HG03575 (cell line): ENCODE results near the gene UBASH3A.
"Not testable (repeated sequence)": the region's sequence is repeated elsewhere in the genome, so short reads cannot be mapped to it uniquely, and the experiment has no call there.

Source experiments
- ATAC-seq: cut with Tn5 transposase; IDR thresholded peaks from one replicate; pipeline ENCODE4 v1.9.1; 2021; ENCODE audit not compliant: unreplicated experiment, insufficient number of reproducible peaks, low FRiP score; ENCODE audit errors: extremely low read depth

UBASH3A gene

DNA sequence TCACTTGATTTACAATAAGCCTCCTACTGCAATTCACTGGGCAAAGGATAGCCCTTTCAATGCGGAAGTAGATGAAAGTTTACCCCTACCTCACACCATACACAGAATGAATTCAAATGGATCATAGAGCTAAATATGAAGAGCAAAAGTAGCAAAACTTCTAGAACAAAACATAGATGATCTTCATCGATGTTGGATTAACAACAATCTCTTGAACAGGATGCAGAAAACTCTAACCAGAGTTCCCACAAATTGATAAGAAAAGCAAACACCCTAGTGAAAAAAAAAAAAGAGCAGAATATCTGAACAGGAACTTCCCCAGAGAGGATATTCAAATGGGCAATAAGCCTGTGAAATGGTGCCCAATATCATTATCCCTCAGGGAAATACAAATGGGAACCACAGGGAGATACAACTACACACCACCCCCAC, 1.9 kb upstream of the UBASH3A start:
- no peak for ATAC-seq

DNA sequence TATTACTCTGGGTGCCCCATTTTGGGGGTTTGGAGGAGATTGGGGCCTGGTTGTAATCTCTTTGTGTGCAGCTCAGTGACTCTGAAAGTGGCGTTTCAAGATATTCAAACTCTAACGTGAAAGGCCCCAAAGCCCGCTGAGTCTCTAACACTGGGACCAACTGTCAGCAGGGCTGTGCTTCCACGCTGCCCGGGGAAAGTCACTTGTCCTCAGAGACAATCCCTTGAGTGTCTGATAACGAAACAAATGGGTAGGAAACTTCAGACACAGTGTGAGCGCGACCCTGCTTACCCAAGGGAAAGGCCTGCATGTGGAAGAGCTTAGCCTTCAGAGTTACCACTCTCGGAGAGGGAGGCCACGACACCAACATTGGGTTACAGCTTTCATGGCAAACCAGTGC, 837 bp downstream of the UBASH3A start:
- ATAC-seq, result no peak

DNA sequence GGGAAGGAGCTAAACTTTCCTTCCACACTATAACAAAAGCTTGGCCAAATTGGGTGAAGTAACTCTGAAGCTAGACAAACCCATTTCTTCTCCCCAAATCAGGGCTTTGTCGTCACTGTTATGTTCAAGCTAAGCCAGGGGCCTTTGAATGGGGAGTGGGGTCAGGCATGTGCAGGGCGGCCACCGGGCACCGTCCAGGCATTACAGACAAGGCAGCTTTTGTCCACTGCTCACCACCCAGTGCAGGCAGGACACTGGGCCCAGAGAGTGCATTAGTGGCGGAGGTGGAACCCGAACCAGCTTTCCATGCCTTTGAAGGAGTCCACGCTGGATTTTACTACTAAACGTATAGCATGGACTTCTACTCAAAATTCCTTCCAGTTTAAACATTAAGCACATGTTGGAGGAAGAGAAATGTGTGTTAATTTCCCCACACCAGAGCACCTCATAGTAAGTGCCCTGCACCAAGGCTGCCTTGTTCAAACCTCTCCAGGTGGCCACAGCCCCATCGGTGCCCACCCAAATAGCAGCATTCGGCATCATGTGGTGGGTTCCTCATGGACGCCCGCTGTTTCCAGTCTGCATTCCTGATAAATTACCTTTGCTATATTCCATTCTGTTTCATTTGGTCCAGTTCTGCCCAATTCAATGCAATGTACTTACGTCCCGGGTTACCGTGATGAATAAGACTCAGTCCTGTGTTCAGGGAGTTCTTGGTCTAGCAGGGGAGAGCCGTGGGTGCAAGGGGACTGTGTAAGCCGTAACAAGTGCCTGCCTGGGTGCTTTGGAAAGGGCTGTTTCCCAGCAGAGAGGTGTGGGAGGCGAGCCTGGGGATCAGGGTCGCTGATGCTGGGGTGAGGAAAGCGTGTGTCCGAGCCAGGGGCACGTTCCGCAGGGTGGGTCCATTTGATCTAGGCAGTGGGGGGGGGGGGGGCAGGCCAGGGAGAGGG, 1.6 kb downstream of the UBASH3A start:
- no peak for ATAC-seq

DNA sequence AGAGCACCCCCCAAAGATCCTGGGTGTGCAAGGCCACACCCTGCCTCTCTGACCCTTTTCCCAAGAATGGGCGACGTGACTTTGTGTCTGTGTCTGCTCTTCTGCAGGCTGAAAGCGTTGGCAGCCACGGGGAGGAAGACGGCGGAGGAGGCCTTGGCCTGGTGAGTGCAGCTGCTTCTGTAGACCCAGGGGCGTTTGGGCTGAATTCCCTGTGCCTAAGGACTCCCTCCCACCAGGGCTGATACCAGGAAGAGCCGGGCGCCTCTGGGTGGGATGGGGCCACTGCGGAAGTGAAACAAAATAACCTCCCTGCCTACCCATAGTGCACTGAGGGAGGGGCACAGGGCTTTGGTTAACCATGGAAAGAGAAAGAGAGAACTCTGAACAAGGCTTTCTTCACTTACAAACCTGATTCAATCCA, 2.5 kb downstream of the UBASH3A start:
- ATAC-seq, result no peak

DNA sequence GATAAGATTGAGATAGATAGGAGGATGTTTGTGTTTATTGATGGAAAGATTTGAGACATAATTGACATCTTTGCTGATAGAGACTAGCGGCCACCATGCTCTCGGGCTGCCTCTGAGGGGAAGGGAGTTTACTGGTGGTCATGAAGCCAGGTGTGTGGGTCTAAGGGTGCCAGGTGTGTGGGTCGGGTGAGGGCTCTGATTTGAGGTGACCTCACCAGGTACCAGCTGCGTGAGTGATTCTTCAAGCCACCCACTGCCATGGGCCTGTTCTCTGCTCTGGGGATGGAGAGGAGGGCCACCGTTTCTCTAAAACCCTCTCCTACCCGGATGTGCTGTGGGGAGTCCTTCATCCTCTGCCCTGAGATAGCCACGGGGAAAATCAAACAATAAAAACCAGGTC, 3.2 kb downstream of the UBASH3A start:
- no peak for ATAC-seq

DNA sequence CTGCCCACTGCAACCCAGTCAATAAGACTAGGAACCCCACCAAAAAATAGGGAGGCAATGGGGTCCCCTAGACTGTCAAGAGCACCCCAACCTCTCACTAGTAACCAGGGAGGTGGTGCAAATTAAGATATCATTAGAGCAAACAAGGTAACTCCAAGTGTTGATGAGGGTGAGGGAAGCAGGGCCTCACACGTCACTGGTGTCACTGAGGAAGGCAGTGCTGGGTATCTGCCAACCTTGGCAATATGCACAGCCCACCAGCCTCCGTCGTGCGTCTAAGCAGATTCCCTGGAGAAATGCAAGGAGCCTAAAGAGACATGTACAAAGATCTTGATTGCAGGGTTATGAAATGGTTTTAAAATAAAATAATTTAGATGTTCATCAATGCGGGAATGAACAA, 3.8 kb downstream of the UBASH3A start:
- ATAC-seq, result no peak

DNA sequence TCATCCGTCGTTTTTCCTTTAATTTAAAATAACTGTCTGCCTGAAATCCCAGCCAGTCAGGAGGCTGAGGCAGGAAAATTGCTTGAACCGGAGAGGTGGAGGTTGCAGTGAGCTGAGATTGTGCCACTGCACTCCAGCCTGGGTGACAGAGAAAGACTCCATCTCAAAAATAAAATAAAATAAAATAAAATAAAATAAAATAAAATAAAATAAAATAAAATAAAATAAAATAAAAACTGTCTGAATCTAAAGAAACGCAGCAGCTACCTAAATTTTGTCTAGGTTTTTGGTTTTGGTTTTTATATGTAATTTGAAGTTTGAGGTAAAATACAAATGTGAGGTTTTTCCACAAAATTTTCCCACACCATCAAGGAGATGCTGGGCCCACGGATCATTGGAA, 5.0 kb downstream of the UBASH3A start:
- not testable (repeated sequence) for ATAC-seq

DNA sequence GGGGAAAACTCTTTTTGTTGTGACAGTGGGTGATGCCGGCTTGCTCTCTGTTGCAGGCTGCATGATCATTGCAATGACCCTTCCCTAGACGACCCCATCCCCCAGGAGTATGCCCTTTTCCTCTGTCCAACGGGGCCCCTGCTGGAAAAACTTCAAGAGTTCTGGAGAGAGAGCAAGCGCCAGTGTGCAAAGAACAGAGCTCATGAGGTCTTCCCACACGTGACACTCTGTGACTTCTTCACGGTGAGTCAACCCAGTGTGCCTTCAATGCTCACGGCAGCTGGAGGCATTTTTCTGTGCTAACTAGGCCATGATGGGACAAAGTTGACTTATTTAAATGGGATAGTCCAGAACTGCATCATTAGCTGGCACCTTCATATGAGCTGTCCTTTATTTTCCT, 5.7 kb downstream of the UBASH3A start:
- no peak for ATAC-seq

DNA sequence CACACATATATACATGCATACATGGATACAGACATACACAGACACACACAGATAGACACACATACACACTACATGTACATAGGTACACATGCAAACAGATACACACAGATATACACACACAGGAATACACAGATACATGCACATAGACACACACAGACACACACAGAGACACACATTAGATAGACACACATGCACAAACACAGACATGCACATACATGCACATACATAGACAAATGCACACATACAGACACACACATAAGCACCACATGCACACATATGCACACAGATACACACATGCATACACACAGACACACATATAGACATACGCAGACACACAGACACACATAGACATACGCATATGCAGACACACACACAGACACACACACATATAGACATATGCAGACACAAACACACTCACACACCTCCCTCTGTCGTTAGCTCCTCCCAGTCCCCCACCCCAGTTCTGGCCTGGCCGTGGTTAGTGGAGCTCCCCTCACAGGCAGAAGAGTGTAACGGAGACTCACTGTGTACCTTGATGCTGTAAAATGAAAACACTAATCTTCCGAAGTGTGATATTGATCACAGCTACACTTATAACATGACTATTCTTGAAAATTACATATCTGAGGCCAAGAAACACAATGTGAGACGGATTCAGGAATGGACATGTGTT, 7.6 kb downstream of the UBASH3A start:
- ATAC-seq, result no peak

DNA sequence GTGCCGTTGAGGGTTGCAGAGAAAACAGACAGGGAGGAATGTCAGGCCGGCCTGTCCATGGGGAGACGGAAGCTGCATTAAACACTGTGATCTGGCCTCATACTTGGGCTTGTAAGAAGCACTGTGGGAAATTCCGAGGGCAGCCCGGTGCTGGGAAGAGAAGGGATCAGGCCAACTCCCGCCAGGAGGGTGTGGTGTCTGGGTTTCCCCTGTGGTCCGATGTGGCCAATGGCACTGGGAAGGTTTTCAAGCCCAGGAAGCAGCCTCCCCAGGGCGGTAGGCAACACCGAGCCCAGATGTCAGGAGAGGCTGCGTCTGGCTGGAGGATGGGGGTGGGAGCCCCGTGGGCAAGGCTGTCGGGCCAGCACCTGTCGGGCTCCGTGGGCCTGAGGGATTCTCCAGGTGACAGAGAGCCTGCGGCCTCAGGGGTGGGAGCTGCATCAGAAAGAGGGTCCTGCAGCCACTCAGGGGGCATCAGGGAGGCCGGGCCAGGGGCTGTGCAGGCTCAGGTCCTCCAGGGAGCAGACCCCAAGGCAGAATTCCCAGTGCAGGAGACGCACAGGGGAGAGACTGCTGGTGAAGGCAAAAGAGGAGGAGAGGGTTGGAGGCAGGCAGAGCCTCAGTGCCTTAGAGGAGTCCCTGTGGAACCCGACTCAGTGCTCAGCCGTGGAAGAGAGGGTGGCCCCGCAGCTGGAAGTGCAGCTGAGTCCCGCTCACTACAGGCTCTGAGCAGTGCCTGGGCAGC, 8.4 kb downstream of the UBASH3A start:
- no peak for ATAC-seq

DNA sequence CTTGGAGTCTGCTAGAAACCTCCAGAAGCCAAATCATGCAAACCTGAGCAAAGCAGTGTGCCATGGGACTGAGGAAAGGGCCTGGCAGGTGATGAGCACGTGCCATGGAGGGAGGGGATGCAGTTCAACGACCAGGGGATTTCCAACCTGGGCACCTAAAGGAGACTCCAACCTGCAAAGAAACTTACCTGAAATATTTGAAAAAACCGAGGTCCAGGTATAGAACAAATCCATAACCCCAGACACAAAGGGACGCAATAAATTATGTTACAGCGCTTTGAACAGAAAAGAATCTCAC, 8.9 kb downstream of the UBASH3A start:
- ATAC-seq, result no peak

DNA sequence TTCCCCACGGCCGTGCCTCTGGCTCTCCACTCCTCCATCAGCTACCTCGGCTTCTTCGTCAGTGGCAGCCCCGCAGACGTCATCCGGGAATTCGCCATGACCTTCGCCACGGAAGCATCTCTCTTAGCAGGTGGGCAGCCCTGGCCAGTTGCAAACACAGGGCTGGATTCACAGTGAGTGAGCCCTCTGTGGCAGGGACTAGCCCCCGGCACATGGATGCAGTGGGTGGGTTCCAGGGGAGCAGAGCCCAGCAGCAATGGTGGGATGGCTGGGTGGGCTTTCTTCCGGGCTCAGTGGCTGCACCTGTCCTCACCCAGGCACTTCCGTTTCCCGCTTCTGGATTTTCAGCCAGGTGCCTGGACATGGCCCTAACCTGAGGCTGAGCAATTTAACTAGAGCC, 9.4 kb downstream of the UBASH3A start:
- no peak for ATAC-seq

DNA sequence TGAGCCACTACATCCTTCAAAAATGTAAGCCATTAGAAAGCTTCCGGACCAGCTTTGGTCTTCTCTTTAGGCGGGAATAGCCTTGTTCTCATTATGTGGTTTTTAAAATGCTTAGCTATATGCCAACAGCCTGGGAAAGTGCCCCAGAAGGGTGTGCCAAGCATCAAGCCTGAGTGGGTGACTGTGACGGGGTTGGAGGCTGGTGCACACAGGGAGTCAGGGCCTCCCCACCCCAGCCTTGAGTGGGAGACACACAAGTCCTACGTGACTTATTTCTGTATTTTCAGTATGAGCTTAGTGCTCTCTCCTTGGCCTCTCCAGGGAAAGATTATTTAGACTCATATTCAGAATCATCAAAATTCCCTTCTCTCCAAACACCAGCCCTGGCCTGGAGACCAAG, 9.8 kb downstream of the UBASH3A start:
- ATAC-seq, result no peak

DNA sequence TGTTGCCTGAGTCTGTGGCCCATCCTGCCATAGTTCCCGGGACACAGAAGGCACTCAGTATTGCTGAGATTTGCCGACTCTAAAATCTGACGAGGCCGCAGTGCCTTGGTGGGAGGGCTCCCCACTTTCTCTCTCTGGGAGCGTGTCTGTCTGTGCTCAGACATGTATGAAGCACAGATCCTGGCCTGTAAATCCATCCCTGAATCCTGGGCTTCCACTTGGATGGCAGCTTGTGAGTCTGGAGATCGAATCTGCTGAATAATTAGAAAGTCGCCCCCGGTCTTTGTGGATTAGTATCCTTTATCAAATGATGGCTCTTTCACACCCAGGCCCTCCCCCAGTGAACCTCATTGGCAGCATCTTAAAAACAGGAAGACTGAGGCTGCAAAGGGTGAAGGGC, 10.4 kb downstream of the UBASH3A start:
- no peak for ATAC-seq

DNA sequence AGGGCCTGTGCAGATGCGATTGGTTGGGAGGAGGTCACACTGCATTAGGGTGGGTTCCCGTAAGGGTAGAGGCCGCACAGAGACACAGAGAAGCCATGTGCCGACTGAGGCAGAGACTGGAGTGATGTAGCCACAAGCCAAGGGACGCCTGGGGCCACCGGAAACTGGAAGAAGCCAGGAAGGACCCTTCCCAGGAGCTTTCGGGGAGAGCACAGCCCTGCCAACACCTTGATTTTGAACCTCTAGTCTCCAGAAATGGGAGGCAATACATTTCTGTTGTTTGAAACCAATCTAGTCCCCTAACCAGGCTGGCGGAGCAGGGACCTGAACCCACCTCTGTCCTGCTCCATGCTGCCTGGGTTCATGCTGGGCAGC, 10.8 kb downstream of the UBASH3A start:
- no peak for ATAC-seq

DNA sequence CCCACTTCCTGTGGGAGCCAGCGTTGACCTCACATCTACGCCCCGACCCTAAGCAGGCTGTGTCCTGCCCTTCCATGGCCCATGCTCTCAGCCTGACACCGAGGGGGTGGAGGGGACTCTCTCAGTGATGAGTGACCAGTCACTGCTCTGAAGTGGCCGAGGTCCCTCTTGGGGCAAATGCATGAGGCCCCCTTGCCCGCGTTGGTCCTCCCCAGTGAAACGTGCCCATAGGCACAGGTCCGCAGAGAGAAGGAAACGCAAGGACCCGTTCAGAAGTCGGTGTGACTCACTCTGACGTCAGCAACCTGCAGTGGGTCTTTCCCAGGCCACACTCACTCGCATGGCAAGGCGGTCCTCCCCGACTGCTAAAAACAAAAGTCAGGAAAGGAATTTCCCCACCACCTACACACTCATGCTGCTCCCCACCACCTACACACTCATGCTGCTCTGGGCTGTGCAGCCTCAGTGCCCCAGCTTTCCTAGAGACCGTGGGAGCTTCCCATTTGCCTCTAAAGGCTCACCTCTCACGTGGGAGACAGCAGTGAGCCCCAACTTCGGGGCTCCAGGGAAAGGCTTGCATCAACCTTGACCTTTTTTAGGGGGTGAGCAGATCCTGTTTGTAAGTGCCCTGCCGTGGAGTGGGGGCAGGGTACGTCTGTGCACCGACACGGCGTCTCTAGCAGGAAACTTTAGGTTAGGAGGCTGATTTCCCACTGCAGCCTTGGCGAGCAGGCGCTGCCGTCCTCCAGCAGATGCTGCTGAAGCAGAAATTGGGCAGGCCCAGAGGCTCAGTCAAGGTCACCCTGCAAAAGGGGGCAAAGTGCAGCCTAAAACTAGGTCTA, 11.4 kb downstream of the UBASH3A start:
- ATAC-seq, result no peak

DNA sequence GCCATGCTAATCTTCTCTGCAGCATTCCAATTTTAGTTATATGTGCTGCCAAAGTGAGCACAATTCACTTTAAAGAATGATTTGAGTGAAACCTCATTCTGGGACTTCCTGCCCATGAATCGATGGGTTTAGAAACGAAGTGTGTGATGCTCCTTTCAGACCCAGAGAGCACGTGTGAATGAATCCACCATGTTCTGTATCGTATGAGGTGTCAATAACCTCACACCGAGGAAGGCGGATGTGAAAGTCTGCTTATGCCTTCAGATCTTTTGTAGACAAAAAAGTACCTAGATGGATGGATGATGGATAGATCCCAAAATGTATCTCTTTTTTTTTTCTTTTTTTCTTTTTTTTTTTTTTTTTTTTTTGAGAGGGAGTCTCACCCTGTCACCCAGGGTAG, 13.8 kb downstream of the UBASH3A start:
- ATAC-seq, result no peak

DNA sequence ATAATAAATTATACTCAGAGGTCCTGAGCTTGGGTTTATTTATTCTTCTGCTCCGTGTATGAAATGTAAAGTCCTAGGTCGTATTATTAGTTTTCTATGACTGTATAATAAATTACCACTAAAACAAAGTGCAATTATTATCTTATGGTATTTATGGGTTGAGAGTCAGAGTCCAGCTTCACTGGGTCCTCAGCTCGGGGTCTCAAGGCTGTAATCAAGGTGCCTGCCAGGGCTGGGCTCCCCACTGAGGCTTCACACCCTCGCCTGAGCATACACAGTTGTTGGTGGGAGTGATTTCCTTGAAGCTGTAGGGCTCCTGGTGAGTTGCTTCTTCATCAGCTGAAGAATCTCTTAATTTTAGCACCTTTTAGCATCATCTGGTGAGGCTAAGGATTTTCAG, 15.2 kb downstream of the UBASH3A start:
- no peak for ATAC-seq

DNA sequence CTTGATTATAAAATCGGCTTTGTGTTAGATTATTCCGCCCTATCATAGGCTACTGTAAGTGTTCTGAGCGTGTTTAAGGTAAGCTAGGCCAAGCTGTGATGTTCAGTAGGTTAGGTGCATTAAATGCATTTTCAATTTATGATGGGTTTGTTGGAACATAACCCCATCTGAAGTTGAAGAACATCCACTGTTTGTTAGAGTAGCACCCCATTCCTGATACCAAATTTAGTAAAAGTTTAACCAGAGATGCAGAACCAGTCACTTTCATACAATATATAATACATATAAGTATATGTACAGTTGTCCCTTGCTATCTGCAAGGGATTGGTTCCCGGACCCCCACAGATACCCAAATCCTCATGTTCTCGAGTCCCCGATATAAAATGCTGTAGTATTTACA, 16.1 kb downstream of the UBASH3A start:
- no peak for ATAC-seq
